ENCODE measurements around the gene RBM4.

DNA sequence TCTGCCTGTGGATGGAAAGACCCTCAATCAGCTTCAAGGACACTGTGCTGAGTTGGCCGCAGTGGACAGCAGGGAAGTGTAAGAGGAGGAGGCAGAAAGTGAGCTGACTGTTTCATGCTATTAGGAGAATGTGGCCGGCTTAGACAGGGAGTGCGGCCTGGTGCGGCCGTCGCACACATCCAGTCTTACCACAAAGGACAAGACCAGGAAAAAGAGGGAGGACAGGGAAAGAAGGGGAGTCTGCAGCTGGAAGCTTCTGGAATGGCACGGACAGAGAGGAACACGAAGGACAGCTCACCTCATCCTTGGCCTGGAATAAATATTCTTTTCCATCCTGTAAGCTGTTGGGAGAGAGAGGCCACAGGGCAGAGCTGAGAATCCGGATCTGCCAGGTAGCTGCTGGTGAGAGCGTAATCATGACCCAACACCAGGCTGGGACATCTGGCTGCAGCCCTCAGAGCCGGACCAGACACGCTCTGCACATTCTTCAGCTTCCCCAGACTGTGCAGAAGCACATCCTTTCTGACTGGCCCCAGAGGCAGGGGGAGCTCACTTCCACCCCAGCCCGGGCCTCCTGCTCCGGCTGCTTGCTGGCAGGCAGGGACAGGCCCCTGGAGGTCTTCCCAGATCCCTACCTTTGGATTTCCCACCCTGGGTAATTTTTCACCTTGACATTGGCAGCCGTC, 47.7 kb downstream of the RBM4 start:
- TF ChIP-seq, protein P1, sequence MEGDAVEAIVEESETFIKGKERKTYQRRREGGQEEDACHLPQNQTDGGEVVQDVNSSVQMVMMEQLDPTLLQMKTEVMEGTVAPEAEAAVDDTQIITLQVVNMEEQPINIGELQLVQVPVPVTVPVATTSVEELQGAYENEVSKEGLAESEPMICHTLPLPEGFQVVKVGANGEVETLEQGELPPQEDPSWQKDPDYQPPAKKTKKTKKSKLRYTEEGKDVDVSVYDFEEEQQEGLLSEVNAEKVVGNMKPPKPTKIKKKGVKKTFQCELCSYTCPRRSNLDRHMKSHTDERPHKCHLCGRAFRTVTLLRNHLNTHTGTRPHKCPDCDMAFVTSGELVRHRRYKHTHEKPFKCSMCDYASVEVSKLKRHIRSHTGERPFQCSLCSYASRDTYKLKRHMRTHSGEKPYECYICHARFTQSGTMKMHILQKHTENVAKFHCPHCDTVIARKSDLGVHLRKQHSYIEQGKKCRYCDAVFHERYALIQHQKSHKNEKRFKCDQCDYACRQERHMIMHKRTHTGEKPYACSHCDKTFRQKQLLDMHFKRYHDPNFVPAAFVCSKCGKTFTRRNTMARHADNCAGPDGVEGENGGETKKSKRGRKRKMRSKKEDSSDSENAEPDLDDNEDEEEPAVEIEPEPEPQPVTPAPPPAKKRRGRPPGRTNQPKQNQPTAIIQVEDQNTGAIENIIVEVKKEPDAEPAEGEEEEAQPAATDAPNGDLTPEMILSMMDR (conservative IDR thresholded peaks at IDR 0.05 in 1 of 2, IDR thresholded peaks at IDR 0.05 in 1 of 2; ENCODE audit: low read depth in 1 of 2, low read length in 2 of 2): no peak
- no peak for TF ChIP-seq EZH2 (IDR thresholded peaks at IDR 0.05; ENCODE audit: low read length, missing control alignments)
